Hematopoietic multipotent progenitor cell treated with erythropoietin and hydrocortisone succinate and interleukin-3 and kit ligand, for 6 days (in vitro differentiated cells): ENCODE results near the gene C9orf78.

Source experiments
- DNase-seq: peaks from one replicate; pipeline ENCODE4 v3.0.0-alpha.2; 2015

C9orf78 gene

GRCh38 chr9:129867136-129868022 is 32.3 kb upstream of the C9orf78 start:
- peak; percentile 58 for DNase-seq

- peak; percentile 37 for DNase-seq
These were observed 31.5 kb upstream of the C9orf78 start for GRCh38 chr9:129866394-129867135.

GRCh38 chr9:129865668-129866320 is 30.7 kb upstream of the C9orf78 start:
- DNase-seq: no peak

- no peak for DNase-seq
These were observed 30.0 kb upstream of the C9orf78 start for GRCh38 chr9:129864991-129865647.

- peak; percentile 100 for DNase-seq
These were observed 28.1 kb upstream of the C9orf78 start for GRCh38 chr9:129863059-129863690.

GRCh38 chr9:129861447-129861827 is 26.4 kb upstream of the C9orf78 start:
- no peak for DNase-seq

GRCh38 chr9:129860653-129861446 is 25.8 kb upstream of the C9orf78 start:
- no peak for DNase-seq

- DNase-seq: no peak
These were observed 23.3 kb upstream of the C9orf78 start for GRCh38 chr9:129858167-129858962.

GRCh38 chr9:129857207-129857606 is 22.1 kb upstream of the C9orf78 start:
- DNase-seq: no peak

- DNase-seq: no peak
These were observed 19.6 kb upstream of the C9orf78 start for GRCh38 chr9:129854588-129855110.

- DNase-seq: no peak
These were observed 18.5 kb upstream of the C9orf78 start for GRCh38 chr9:129853614-129854013.

GRCh38 chr9:129852579-129852978 is 17.5 kb upstream of the C9orf78 start:
- DNase-seq: no peak

- DNase-seq: no peak
These were observed 16.7 kb upstream of the C9orf78 start for GRCh38 chr9:129851821-129852220.

GRCh38 chr9:129850821-129851550 is 15.9 kb upstream of the C9orf78 start:
- DNase-seq: no peak

GRCh38 chr9:129849901-129850300 is 14.8 kb upstream of the C9orf78 start:
- no peak for DNase-seq

- no peak for DNase-seq
These were observed 13.8 kb upstream of the C9orf78 start for GRCh38 chr9:129848712-129849441.

GRCh38 chr9:129845373-129845772 is 10.3 kb upstream of the C9orf78 start:
- no peak for DNase-seq

GRCh38 chr9:129841071-129841470 is 6.0 kb upstream of the C9orf78 start:
- DNase-seq: no peak

GRCh38 chr9:129840034-129840433 is 5.0 kb upstream of the C9orf78 start:
- no peak for DNase-seq
